DMS 273 (cell line): ENCODE results near the gene ZNF716.
"Not testable (repeated sequence)": the region's sequence is repeated elsewhere in the genome, so short reads cannot be mapped to it uniquely, and the experiment has no call there.

Experiments used
- DNase-seq: peaks from one replicate; lab custom pipeline; 2025; ENCODE audit not compliant: unreplicated experiment; lab: John Stamatoyannopoulos, UW

The ZNF716 gene

DNA sequence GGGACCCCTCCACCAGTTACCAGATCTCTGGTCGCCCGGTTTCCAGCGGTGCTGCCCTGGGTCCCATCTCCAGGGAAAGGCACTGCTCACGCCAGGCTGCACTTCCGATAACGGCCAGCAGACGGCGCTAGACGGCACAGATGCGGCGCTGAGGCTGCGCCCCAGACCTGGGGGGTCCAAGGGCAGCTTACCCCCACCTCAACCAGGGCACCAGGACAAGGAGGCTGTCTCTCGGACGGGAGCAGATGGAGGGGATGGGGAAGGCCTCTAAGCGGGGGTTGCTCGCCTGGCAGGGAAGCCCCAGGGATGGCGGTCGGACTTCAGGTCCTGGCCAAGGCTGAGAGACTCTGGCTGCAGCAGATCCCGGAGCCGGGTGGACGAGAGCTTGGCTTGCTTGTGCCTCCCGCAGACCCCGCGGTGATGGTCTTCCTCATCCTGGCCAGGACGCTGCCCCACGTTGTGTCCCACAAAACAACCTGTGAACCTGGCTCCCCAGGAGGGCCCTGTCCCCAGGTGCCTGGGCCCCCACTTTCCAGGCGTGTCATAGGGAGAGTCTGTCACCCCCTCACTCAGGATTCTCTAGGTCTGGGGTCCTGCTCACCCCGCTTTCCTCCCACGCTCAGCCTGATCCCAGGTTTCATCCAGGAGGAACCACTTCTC is 23.9 kb upstream of the ZNF716 start:
- peak; percentile 27 for DNase-seq

DNA sequence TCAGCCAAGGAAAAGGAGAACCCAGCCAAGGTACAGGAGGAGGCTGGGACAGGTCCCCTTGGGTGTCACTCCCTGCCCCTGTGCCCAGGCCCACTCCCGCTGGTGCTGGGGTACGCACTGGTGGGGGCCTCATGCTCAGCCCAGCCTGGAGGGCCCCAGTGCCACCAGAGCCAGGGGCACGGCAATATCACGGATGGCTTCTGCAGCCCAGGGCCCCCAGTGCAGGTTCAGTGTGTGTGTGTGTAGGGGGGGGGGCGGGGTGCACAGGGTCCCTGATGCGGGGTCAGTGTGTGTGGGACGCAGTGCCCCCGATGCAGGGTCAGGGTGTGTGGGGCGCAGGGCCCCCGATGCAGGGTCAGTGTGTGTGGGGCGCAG is 23.4 kb upstream of the ZNF716 start:
- DNase-seq, result no peak

- no peak for DNase-seq
Observed at GRCh38 chr7:57427146-57427545, 22.8 kb upstream of the ZNF716 start.

- DNase-seq, result no peak
Observed at GRCh38 chr7:57427594-57427993, 22.4 kb upstream of the ZNF716 start.

GRCh38 chr7:57432583-57432982 is 17.4 kb upstream of the ZNF716 start:
- DNase-seq, result no peak

DNA sequence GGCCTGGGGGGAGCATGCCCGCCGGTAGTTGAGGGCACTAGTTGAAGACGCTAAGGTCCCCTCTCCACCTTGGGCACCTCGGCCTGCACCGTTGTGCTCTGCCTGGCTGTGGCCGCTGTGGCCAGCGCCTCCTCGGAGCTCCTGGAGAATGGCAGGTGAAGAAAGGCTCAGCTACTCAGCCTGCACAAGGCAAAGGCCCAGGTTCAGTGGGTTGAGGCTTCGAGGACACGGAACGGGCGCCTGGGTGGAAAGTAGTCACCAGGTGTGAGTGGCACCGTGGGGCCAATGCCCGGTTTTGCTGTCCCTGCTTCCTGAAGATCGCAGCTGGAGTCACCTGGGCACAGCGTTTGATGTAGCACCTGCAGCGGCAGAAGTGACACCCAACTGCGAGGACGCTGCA is 12.4 kb upstream of the ZNF716 start:
- no peak for DNase-seq

- DNase-seq, result no peak
Observed at GRCh38 chr7:57438244-57438643, 11.7 kb upstream of the ZNF716 start.

GRCh38 chr7:57443567-57443966 is 6.4 kb upstream of the ZNF716 start:
- no peak for DNase-seq

GRCh38 chr7:57469186-57469828 is 19.3 kb downstream of the ZNF716 start:
- not testable (repeated sequence) for DNase-seq

DNA sequence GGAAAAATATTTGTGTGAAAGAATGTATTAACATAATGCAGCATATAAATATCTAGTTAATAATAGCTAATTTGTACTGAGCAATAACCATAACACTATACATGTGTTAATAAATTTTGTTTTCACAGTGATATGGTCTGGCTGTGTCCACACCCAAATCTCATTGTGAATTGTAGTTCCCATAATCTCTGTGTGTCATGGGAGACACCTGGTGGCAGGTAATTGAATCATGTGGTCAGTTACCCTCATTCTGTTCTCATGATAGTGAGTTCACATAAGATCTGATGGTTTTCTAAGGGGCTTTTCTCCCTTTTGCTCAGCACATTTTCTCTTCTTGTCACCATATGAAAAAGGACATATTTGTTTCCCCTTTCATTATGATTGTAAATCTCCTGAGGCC is 30.3 kb downstream of the ZNF716 start:
- peak; percentile 11 for DNase-seq

DNA sequence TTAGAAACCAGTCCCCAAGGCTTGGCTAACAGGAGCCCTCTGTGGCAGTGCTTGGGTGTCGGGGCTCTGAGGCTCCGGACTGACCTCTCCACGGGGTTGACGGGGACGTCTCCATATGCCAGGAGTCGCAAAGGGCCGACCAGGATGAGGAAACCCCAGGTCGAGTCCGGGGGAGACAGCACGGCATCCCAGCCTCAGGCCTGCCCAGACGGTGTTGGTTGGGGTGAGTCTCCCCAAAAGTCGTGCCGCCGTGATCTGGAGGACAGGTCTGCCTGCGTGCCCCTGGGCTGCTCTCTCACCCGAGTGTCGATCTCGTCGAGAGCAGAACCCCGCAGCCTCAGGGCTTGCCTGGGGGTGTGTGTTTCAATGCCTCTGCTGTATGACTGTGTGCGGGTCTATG is 35.0 kb downstream of the ZNF716 start:
- not testable (repeated sequence) for DNase-seq

DNA sequence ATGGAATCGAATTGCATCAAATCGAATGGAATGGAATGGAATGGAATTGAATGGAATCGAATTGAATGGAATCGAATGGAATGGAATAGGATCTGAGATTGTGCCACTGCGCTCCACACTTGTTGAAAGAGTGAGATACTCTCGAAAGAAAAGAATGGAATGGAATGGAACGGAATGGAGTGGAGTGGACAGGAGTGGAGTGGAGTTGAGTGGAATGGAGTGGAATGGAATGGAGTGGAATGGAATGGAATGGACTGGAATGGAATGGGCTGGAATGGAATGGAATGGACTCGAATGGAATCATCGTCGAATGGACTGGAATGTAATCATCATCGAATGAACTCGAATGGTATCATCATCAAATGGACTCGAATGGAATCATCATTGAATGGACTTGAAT is 38.0 kb downstream of the ZNF716 start:
- no peak for DNase-seq

- DNase-seq, result not testable (repeated sequence)
Observed at GRCh38 chr7:57495111-57495510, 45.1 kb downstream of the ZNF716 start.

GRCh38 chr7:57496395-57496794 is 46.4 kb downstream of the ZNF716 start:
- no peak for DNase-seq

GRCh38 chr7:57505176-57505575 is 55.2 kb downstream of the ZNF716 start:
- DNase-seq, result no peak
